HG03460 (cell line): ENCODE measurements around the gene AGA.

Experiments
- ATAC-seq: cut with Tn5 transposase; IDR thresholded peaks from one replicate; pipeline ENCODE4 v1.9.1; 2021; ENCODE audit not compliant: unreplicated experiment

The AGA gene

GRCh38 chr4:177447417-177448004 is 5.3 kb upstream of the AGA start:
- ATAC-seq, result no peak

GRCh38 chr4:177446586-177446985 is 4.3 kb upstream of the AGA start:
- no peak for ATAC-seq

DNA sequence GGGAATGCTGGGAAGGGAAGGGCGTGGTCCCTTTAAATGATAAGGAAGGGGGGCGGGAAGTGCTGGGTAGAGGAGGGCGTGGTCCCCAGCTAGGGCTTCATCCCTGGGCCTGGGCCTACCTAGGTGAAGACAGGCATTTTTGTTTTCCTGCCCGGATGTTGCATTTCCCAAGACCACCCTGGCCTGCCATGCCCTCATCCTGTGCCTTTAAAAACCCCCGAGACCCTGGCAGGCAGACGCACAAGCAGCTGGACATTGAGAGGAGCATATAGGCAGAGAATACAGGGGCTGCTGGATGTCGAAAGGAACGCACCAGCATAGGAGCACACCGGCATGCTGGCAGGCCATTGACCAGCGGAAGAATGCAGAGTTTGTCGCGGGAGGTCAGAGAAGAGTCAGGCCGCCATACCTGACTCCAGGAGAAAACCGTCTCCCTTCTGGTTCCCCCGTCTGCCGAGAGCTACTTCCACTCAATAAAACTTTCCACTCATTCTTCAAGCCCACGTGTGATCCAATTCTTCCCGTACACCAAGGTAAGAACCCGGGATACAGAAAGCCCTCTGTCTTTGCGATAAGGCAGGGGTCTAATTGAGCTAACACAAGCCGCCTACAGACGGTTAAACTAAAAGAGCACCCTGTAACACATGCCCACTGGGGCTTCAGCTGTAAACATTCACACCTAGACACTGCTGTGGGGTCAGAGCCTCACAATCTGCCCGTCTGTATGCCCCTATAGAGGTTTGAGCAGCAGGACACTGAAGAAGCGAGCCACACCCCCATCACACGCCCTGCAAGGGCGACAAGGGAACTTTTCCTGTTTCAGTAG is 2.9 kb upstream of the AGA start:
- no peak for ATAC-seq

DNA sequence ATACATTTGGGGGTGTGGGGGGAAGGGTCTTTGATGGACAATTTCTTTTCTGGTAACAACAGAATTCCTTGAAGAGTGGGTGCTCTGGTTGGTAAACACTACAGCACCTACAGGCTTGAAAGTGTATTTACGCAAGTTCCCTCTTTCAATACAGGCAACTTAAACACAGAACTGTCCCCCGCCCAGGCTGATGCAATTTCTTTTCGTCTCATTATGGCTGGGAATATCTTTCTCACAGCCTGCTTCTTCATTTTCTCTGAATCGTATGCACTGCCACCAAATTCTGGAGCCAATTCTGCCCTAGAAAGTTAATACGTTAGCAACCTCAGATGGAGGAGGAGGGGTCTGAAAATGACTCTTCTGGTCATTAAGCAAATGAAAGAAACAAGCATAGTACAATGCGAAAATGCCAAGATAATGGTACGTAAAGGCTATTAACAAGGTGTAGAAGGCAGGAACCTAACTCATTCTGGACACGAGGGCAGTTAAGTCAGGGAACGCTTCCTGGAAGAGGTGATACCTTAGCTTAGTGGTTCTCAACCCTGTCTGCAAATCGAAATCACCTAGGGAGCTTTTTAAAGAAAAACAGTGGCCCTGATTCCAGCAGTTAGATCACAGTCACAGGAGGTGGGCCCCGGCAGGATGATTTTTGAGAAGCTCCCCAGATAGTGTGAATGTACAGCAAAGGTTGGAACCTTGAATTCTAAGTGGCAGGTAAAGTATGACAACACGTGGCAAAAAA is 1.0 kb downstream of the AGA start:
- peak; percentile 33 for ATAC-seq

DNA sequence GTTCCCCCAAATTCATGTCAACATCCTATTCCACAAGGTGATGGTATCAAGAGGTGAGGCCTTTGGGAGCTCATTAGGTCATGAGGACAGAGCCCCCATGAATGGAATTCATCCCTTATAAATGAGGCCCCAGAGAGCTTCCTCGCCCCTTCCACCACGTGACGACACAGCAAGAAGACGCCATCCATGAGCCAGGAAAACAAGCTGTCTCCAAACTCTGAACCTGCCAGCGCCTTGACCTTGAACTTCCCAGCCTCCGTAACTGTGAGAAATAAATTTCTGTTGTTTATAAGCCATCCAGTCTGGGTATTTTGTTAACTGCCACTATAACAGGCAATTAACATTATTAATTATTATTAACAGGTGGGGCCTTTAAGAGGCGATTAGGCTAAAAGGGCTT is 5.8 kb downstream of the AGA start:
- ATAC-seq, result no peak

DNA sequence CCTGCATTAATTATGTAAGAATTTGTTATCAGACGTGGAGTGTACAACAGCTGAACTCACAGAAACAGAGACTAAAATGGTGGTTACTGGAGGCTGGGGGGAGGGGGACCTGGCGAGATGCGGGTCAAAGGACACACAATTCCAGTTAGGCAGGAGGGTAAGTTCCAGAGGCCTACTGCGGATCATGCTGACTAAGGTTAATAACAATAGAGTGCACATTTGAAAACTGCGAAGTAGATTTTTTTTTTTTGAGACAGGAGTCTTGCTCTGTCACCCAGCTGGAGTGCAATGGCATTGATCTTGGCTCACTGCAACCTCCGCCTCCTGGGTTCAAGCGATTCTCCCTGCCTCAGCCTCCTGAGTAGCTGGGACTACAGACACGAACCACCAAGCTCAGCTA is 7.6 kb downstream of the AGA start:
- no peak for ATAC-seq

GRCh38 chr4:177427192-177427591 is 15.0 kb downstream of the AGA start:
- ATAC-seq, result no peak

DNA sequence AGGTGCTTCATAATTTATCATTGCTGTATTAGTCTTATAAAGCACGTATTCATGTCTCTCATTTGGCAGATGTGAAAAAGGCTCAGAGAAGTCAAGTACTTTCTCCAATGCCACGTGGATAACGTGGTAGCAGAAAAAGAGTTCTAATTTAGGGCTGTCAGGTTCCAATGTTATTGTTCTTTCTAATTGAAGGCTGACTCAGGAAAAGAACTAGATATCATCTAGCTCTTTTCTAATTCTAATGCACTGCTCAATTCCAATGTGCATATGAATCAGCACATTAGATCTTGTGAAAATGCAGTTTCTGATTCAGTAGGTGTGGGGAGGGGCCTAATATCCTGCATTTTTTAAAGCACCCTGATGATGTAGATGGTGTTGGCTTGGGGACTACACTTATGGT is 22.8 kb downstream of the AGA start:
- ATAC-seq, result no peak

DNA sequence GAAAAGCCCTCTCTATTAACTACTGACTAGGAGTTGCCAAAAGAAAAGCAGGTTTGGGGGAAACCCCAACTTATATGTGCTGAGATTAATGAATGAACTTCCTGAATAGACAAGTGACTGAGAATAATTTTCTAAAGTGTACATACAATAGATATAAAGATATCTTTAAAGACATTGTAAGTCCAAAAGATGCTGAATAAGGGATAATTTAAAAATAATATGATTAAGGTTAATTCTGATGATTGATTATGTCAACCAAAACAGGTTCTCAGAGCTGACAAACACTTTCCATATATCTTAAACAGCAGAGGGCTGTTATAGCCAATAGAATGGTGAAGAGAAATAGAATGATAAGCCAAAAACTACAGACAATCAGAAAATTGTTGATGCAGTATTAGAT is 28.6 kb downstream of the AGA start:
- no peak for ATAC-seq

DNA sequence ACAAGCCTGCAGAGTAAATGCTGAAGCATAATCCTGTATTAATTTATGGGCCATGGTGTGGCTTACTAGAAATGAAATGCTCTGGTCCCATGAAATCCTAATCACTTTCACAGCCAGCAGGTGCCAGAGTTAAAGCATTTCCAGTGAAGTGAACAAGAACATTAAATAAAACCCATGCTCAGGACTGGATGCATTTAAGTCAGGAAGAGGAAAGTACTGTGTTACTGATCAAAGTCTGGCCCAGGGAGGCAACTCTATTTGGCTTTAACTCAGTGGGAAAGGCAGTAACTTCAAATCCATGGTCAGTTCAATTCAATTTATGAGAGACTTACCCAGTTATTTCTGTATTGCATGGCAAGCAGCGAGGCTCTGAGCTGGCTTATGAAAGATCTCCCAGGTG is 29.2 kb downstream of the AGA start:
- ATAC-seq, result no peak

- no peak for ATAC-seq
These were observed 30.2 kb downstream of the AGA start for GRCh38 chr4:177411996-177412395.

DNA sequence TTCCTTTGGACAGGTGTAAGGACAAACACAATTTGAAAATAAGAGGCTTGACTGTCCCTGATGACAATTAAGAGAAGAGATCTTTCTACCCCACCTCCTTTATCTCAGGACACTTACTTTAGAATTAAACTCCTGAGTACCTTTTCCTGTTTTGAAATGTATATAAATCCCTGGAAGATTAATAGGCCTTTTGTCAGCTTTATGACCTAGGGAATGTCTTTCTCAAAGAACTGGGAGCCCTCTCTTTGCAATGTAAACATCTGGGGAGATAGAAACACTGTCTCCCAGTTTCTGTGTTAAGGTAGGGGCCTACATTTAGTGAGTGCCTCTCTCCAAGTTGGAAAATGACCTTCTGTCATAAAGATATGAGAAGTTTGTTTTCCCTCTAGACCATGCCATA is 31.7 kb downstream of the AGA start:
- no peak for ATAC-seq

DNA sequence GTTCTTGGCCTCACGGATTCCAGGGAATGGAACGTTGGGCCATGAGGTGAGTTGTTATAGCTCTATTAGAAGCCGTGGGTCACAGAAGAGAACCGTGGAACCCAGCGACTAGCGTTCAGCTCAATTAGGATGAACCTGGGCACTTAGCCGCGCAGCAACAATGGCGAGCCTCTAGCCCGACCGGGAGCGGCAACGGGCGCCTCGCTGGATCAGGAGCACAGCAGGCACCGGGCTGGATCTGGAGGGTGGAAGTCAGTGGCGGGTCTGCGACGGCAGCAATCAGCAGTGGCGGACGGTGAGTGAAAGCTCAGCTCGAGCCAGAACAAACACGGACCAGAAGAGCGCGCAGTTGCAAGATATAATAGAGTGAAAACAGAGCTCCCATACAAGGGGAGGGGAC is 34.2 kb downstream of the AGA start:
- no peak for ATAC-seq

- ATAC-seq, result no peak
These were observed 36.7 kb downstream of the AGA start for GRCh38 chr4:177405508-177405907.

GRCh38 chr4:177404986-177405385 is 37.3 kb downstream of the AGA start:
- ATAC-seq, result no peak

GRCh38 chr4:177404342-177404741 is 37.9 kb downstream of the AGA start:
- no peak for ATAC-seq

DNA sequence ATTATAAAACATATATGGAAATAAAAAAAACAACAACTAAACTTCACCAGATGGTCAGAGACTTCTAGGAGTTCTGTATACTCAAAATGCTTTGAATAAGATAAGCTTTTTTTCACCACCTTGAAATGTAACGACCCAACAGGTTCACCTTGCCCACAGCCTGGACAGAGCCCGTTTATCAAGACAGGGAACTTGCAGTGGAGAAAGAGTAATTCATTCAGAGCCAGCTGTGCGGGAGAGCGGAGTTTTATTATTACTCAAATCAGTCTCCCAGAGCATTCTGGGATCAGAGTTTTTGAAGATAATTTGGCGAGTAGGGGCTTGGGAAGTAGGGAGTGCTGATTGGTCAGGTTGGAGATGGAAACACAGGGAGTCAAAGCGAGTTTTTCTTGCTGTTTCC is 38.5 kb downstream of the AGA start:
- no peak for ATAC-seq

DNA sequence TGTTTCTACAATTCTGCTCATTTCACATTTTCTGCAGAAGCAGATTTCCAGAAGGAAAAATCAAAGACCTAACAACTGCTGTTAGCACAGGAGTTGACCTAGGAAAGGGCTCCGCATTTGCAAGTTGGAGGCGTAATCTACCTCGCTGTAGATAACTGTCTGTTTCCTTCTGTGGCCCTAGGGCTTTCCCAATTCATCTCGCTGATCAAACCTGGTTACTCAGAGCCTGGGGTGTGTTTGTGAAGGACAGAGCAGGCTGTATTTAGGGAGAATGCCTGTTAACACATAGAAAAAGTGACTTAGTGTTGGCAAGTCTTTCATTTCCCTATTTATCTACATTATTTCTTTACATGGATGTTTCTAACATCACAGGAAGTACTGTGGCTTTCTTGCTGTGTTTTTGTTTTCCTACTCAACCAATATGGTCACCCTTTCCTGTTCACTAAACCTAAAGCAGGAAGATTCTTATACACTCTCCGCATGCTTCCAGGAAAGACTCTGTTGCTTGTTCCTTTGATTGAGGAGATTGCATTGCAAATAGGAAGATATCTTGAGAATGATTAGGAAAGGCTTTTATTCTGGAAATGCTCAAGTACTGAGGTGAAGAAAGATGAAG is 40.5 kb downstream of the AGA start:
- no peak for ATAC-seq

DNA sequence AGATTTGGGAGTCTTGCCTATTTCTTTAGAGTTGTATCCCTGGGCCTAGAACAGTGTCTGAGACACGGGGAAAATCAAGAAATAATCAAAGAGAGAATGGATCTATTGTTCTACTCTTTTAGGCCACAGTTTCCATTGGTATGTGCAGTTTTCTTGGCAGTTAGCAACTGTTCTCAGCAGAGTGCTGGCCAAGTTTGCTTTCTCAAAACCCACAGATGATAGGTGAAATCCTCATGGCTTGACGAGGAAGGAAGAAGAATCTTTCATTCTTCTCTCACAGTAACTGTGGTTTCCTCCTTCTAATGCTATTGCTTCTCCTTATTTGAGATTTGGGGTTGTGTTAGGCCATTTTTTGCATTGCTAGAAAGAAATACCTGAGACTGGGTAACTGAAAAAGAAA is 42.2 kb downstream of the AGA start:
- ATAC-seq, result no peak

DNA sequence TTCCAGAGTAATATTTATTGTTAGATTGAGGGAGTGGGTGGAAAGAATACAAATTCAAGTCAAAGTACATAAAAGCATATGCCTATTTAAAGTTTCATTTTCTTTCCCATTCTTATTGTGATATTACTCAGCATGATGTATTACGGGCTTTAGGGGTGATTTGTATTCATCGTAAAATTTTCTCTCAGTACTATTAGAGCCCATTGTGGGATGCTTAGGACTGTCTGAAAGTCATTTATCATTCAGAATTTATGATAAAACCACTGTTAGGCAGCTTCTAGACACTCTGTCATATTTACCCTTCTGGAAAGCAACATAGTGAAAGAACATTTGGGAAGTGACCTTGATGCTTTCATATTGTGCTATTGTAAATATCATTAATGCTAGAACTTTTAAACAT is 45.9 kb downstream of the AGA start:
- ATAC-seq, result no peak

DNA sequence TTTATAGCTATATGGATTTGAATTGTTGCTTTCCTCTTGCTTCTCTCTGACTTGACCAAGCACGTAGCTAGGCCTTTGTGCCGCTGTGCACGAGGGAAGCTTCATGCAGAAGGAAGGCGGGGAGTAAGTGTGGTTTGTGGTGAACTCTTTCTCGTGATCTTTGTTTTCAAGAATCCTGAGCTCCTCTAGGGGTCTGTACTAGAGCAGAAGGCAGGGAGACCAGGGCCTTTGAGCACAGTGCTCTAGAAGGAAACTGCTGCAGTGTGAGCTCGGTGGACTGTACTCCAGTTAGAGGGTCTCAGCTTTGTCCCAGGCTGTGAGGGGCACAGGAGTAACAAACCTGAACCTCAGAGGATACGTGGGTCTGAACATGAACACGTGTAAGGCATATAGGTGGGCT is 49.0 kb downstream of the AGA start:
- ATAC-seq, result no peak

DNA sequence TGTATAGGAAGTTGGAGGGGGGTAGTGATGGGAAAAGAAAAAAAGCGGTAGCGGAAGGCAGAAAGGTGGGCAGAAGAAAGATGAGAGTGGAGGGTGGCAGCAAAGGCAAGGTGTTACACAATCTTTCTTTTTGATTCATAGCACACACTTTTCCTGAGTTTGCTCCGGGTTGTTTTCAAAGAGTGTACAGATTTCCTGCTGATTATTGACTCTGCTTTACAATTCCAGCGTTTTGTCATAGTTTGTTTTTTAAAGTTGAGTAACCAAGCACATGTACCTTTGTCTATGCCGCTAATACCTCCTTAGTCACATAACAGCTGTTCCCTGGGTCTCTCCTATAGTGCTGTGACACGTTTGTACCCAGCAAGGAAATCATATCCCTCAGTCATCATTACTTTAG is 50.3 kb downstream of the AGA start:
- no peak for ATAC-seq
